Jurkat, Clone E6-1 (cell line): ENCODE data around the gene GFRA1.

ENCODE experiments used
- DNase-seq: peaks from one replicate; pipeline ENCODE4 v3.0.0-alpha.2; 2011; ENCODE audit warnings: low read depth, low spot score
- H3K4me3 ChIP-seq: 2 replicates; pipeline ENCODE4 v1.5.1; 2011; ENCODE audit warnings: mild to moderate bottlenecking, low read length, control low read depth, moderate library complexity

Gene GFRA1

DNA sequence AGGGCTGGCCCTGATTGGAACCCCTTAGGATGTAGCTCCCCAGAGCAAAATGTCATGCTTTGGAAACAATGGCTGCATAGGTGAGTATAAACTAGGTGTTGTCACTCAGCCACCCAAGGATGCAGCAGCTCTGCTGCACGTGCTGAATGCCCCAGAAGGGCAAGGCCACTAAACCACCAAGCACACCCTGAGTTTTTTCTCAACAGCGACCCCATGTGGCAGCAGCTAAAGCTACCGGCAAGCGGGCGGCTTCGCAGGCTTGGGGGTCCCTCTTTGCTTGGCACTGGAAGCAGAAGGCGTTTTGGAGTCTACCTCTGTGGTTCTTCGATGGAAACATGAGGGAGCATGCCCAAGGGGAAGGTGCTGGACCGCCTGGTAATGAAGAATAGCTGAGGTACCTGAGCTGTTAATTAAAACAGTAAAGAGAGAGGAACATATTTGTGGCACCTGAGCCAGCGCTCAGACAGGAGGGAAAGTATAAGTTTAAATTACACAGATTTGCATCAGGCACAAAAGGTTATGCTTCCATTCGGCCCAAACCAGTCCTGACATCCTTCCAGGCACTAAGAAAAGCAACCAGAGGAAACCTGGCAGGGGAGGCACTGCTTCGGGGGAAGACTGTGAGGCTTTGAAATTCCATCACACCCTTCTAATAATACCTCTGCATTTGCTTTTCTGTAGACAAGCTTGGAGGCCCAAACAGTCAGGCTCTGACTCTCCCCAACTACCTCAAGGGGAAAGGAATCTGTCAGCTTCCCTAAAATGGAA lies 152.1 kb downstream of the GFRA1 start:
- no peak overlapping the region for H3K4me3 ChIP-seq
- DNase-seq, result no peak

DNA sequence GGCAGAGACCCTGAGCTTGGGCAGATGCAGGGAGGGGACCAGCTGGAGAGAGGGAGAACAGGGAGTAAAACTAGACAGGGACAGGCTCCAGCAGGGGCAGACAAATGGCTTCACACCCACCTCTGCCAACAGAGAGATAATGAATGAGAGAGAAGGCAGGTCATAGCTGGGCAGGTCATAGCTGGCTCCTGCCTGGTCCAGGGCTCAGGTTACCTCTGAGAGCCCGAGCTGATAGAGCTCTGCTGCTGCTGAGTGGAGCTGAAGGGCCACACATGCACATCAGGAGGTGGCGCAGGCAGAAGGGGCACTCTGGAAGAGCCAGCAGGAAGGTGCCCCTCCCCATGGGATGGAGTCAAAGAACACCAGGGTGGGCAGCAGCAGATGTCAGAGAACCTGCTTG lies 154.2 kb downstream of the GFRA1 start:
- DNase-seq, result no peak
- H3K4me3 ChIP-seq, result no peak overlapping the region

DNA sequence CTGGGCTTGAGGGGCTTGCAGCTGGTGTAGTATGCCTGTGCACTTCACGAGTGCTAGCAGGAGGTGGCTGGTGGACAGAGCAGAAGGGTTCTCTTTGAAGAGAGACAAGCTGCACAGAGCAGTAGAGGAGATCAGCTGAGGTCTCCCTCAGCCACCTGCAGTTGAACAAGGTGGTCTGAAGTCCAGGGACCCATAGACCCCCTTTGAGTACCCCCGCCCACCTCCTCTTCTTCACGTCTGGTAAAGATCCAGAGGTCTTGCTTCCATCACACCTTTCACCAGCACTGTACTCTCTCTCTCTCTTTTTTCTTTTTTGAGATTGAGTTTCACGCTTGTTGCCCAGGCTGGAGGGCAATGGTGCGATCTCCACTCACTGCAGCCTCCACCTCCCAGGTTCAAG lies 157.2 kb downstream of the GFRA1 start:
- no peak overlapping the region for H3K4me3 ChIP-seq
- no peak for DNase-seq

GRCh38 chr10:116115036-116115641 lies 157.9 kb downstream of the GFRA1 start:
- H3K4me3 ChIP-seq, result no peak overlapping the region
- no peak for DNase-seq

GRCh38 chr10:116113721-116114501 lies 159.1 kb downstream of the GFRA1 start:
- DNase-seq, result no peak
- H3K4me3 ChIP-seq, result no peak overlapping the region

GRCh38 chr10:116112232-116113231 lies 160.5 kb downstream of the GFRA1 start:
- no peak for DNase-seq
- no peak overlapping the region for H3K4me3 ChIP-seq

GRCh38 chr10:116111483-116112095 lies 161.4 kb downstream of the GFRA1 start:
- DNase-seq, result no peak
- no peak overlapping the region for H3K4me3 ChIP-seq

GRCh38 chr10:116110736-116111135 lies 162.3 kb downstream of the GFRA1 start:
- DNase-seq, result no peak
- H3K4me3 ChIP-seq, result no peak overlapping the region

DNA sequence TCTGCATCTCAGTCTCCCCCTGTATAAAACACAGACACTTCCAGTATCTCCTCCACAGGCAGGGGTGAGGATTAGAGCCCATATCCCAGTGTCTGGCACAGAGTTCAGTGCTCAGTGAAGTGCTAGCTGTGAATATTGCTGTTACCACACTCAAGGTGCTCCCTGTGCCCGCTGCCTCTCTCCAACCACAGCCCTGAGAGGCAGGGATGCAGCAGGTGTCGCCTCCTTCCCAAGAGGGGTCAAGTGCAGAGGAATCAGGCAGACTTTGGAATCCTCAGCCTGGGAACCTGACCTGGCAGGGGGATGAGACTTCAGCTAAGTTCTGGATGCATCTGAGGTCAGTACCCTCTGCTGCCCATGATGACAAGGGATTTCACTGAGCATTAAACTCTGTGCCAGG lies 163.1 kb downstream of the GFRA1 start:
- no peak for DNase-seq
- no peak overlapping the region for H3K4me3 ChIP-seq

- DNase-seq, result no peak
- no peak overlapping the region for H3K4me3 ChIP-seq
These were observed 163.5 kb downstream of the GFRA1 start for GRCh38 chr10:116109481-116109880.

DNA sequence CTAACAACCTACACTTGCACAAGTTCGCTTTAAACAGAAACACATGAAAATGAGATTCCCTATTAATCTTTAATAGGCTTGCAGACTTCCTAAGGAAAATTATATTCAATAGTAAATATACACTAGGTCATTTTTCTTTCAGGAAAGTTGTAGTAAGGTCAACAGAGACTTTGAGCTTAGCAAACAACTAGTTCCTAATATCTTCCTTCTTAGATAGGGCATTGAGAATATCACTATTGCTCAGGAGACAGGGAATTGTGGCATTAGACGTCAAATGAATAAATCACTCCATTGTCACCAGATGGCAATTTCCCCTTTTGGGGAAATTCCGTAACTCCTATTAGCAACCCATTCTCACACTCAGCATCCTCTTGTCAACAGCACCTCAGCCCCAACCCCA lies 164.9 kb downstream of the GFRA1 start:
- DNase-seq, result no peak
- no peak overlapping the region for H3K4me3 ChIP-seq

DNA sequence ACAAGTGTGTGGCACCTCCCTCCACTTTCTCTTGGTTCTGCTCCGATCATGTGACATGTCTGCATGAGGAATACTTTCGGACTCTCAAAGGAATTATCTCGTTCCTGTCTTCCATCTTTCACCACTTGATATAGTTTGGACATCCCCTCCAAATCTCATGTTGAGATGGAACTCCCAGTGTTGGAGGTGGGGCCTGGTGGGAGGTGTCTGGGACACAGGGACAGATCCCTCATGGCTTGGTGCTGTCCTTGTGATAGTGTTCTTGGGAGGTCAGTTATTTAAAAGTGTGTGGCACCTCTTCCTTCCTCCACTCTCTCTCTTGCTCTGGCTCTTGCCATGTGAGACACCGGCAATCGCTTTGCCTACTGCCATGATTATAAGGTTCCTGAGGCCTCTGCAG lies 166.4 kb downstream of the GFRA1 start:
- no peak overlapping the region for H3K4me3 ChIP-seq
- DNase-seq, result no peak

GRCh38 chr10:116105264-116105663 lies 167.7 kb downstream of the GFRA1 start:
- no peak for DNase-seq
- H3K4me3 ChIP-seq, result no peak overlapping the region

GRCh38 chr10:116104210-116104932 lies 168.6 kb downstream of the GFRA1 start:
- no peak overlapping the region for H3K4me3 ChIP-seq
- DNase-seq, result no peak

GRCh38 chr10:116103668-116104067 lies 169.3 kb downstream of the GFRA1 start:
- DNase-seq, result no peak
- no peak overlapping the region for H3K4me3 ChIP-seq

DNA sequence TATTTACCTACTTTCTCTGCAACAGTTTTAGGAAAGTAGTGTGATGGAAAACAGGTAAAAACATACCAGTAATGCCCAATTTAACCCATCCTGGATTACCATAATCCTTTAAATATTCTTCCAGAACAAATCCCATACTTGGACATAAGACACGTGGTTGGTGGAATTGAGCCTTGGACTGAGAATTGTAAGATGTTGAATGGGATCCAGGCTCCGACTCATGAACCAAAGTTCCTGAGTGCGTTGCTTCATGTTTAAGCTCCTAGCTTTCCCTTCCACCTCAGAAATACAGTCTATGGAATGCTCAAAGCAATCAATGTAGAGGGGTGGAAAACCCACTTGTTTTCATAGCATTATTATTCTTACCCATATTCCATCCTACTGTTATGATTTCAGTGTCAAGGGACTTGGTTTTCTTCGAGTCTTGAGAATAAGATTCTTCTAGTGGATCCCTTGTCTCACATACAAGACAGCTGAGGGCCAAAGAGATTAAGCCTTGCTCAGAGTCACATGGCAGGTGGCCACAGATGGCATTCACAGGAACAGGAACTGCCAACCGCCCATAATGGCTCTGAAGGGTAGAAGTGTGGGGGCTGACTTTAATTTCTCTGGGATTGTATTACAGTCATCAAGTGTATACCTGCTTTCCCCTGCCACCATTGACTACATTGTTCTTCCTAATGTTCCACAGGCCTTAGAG lies 171.2 kb downstream of the GFRA1 start:
- DNase-seq, result no peak

GRCh38 chr10:116100984-116101383 lies 172.0 kb downstream of the GFRA1 start:
- DNase-seq, result no peak
- no peak overlapping the region for H3K4me3 ChIP-seq

More for the DNA sequence above, 171.2 kb downstream of the GFRA1 start:
- H3K4me3 ChIP-seq, result no peak overlapping the region
